ENCODE data around the gene MAP1LC3B2.
A peak's percentile ranks its signal among the peaks of the same experiment; 100 is the strongest.
"Not testable (repeated sequence)": the region's sequence is repeated elsewhere in the genome, so short reads cannot be mapped to it uniquely, and the experiment has no call there.

The MAP1LC3B2 gene

GRCh38 chr12:116561181-116561821 is 2.1 kb downstream of the MAP1LC3B2 start:
- no peak for DNase-seq

GRCh38 chr12:116562090-116562489 is 2.9 kb downstream of the MAP1LC3B2 start:
- no peak for DNase-seq

GRCh38 chr12:116563262-116563661 is 4.1 kb downstream of the MAP1LC3B2 start:
- DNase-seq, result no peak

- DNase-seq, result no peak
These were observed 4.9 kb downstream of the MAP1LC3B2 start for GRCh38 chr12:116564080-116564479.

- not testable (repeated sequence) for DNase-seq
These were observed 6.0 kb downstream of the MAP1LC3B2 start for GRCh38 chr12:116565221-116565620.

GRCh38 chr12:116565963-116566362 is 6.8 kb downstream of the MAP1LC3B2 start:
- DNase-seq, result no peak

GRCh38 chr12:116568203-116568602 is 9.0 kb downstream of the MAP1LC3B2 start:
- DNase-seq, result no peak

- DNase-seq, result no peak
These were observed 11.9 kb downstream of the MAP1LC3B2 start for GRCh38 chr12:116571089-116571488.

- no peak for DNase-seq
These were observed 14.6 kb downstream of the MAP1LC3B2 start for GRCh38 chr12:116573776-116574175.

GRCh38 chr12:116575754-116576153 is 16.6 kb downstream of the MAP1LC3B2 start:
- not testable (repeated sequence) for DNase-seq

GRCh38 chr12:116577154-116577561 is 18.0 kb downstream of the MAP1LC3B2 start:
- DNase-seq, result no peak

- DNase-seq, result no peak
These were observed 18.9 kb downstream of the MAP1LC3B2 start for GRCh38 chr12:116578051-116578450.

GRCh38 chr12:116582610-116583009 is 23.4 kb downstream of the MAP1LC3B2 start:
- DNase-seq, result no peak

GRCh38 chr12:116583129-116583694 is 24.0 kb downstream of the MAP1LC3B2 start:
- no peak for DNase-seq

- no peak for DNase-seq
These were observed 28.1 kb downstream of the MAP1LC3B2 start for GRCh38 chr12:116587270-116587669.

GRCh38 chr12:116588390-116589028 is 29.3 kb downstream of the MAP1LC3B2 start:
- no peak for DNase-seq

GRCh38 chr12:116589581-116589980 is 30.4 kb downstream of the MAP1LC3B2 start:
- no peak for DNase-seq

GRCh38 chr12:116590561-116590960 is 31.4 kb downstream of the MAP1LC3B2 start:
- DNase-seq, result no peak

- DNase-seq, result no peak
These were observed 32.9 kb downstream of the MAP1LC3B2 start for GRCh38 chr12:116591855-116592637.

GRCh38 chr12:116592731-116593130 is 33.5 kb downstream of the MAP1LC3B2 start:
- no peak for DNase-seq

- DNase-seq, result peak; percentile 32
These were observed 35.3 kb downstream of the MAP1LC3B2 start for GRCh38 chr12:116594325-116595038.

- no peak for DNase-seq
These were observed 36.0 kb downstream of the MAP1LC3B2 start for GRCh38 chr12:116595186-116595585.

GRCh38 chr12:116595672-116596071 is 36.5 kb downstream of the MAP1LC3B2 start:
- DNase-seq, result no peak

Data from activated CD4-positive, alpha-beta T cell treated with anti-CD3 and anti-CD28 coated beads, Interleukin-2, amount 50 U/mL, for 16 hours (primary cell).